ENCODE data around the gene MRPL32. TPM values are rescaled to one million over a fixed set of nuclear protein-coding genes. Genes with fewer than 3 reads are reported as not detected.

Gene MRPL32
- total RNA-seq, 2 donors from 2014 or later = 47.2 to 62.3 TPM

DNA sequence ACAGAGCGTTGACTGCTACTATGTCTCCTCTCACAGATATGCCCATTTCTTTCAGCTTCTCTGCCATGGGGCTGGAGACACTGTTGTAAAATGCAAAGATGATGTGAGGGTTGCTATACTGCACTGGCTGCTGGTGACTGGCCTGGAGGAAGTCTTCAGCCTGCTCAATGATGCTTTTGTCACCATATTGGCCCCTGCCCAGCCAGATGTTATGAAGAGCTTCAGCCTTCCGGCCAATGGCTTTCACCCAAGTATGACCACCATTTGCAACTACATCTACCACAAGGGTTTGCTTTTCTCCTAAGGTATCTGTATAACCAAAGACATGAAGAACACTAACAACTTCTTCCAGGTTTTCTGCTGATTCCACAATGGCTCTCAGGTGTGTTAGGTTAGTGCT, 21.9 kb upstream of the MRPL32 start:
- Histone ChIP-seq H3K36me3 (no peaks in the 10 kb centered on the region), H3K4me3 (no peak overlapping the region), H3K27me3 (no peaks in the 10 kb centered on the region), H3K9me3 (no peaks in the 10 kb centered on the region), H3K9ac (ENCODE audit: low read depth in 2 of 2, low read length in 2 of 2) (no peak overlapping the region), H3K4me1 (peaks cover 4% of the 10 kb centered on the region), H3K27ac (no peak overlapping the region)
- no peak for DNase-seq
- TF ChIP-seq, protein P1, sequence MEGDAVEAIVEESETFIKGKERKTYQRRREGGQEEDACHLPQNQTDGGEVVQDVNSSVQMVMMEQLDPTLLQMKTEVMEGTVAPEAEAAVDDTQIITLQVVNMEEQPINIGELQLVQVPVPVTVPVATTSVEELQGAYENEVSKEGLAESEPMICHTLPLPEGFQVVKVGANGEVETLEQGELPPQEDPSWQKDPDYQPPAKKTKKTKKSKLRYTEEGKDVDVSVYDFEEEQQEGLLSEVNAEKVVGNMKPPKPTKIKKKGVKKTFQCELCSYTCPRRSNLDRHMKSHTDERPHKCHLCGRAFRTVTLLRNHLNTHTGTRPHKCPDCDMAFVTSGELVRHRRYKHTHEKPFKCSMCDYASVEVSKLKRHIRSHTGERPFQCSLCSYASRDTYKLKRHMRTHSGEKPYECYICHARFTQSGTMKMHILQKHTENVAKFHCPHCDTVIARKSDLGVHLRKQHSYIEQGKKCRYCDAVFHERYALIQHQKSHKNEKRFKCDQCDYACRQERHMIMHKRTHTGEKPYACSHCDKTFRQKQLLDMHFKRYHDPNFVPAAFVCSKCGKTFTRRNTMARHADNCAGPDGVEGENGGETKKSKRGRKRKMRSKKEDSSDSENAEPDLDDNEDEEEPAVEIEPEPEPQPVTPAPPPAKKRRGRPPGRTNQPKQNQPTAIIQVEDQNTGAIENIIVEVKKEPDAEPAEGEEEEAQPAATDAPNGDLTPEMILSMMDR (IDR thresholded peaks at IDR 0.05) = no peak
- intact Hi-C loops (cut with DNase I) = no loop called here

DNA sequence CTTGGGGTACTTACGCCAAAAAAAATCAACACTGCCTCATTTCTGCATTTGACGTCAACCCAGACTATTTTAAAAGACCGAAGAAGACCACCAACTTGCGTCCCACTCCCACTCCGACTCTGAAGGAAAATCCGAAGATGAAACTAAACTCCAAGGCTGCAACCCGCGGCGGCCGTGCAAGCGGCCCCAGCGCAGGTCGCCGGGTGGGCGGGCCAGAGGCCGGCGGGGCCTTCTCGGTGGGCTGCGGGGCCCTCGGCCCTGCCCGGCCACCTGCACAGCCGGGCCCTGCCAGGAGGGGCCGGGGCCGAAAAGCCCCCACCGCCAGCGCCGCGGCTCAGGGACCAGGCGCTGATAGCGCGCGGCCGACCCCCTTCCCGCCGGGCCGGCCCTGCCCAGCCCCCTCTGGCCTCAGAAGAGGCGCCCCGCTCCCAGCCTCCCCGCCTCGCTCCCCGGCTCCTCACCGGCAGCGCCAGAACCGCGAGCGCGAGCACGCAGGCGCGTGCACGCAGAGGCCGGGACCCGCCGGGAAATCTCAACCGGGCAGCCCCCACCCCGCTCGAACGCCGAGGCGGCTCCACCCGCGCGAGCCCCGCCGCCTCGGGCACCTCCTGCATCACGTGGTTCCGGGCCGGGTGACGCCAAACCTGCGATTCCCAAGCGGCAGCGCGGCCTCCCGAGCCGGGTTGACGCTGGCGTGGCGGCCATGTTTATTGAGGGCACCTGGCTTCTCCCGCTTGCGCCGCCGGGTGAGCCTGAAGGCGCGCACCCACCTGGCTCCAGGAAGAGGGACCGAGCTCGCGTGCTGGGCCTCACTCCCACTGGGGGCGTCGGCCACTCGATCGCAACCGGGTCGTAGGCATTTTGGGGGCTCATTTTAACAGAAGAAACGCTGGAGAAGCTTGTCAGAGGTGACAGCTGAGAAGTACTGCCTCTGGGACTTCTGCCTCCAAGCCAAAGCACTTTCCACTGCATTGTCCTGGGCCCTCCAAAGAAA, 20.4 kb upstream of the MRPL32 start, which contains the start of gene C7orf25:
Gene C7orf25, minus strand, starts transcription at position 617 of the 994 bp plus-strand sequence. CDS start 1,170 bp downstream, outside the sequence.
- H3K27me3 ChIP-seq = no peaks in the 10 kb centered on the region
- H3K27ac ChIP-seq = peak within 1 kb of the TSS; percentile 63
- intact Hi-C loops (cut with DNase I) = no loop called here
- H3K36me3 ChIP-seq = no peaks in the 10 kb centered on the region
- DNase-seq = peak; percentile 97
- peaks cover 4% of the 10 kb centered on the region for H3K4me1 ChIP-seq
- no peaks in the 10 kb centered on the region for H3K9me3 ChIP-seq
- H3K9ac ChIP-seq (ENCODE audit: low read depth in 2 of 2, low read length in 2 of 2) = peak within 1 kb of the TSS; percentile 81 to 91
- TF ChIP-seq, protein P1 (IDR thresholded peaks at IDR 0.05) = no peak
- peak within 1 kb of the TSS; percentile 71 for H3K4me3 ChIP-seq

DNA sequence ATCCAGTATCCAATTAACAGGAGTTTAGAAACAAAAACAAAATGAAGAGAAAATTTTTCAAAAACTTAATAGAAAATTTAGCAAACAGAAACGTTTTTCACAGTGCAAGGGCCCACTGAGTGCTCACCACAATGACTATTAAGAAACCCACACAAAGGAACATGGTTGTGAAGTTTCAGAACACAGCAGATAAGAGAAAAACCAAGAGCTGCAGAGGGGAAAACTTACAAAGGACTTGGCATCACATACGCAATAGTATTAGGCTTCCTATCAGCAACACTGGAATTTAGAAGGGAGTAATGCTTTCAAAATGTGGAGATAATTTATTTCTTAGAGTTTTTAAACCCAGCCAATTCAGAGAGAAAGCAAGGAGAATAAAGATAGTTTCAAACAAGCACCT, 18.6 kb upstream of the MRPL32 start:
- intact Hi-C loops (cut with DNase I) = no loop called here
- H3K4me1 ChIP-seq = no peaks in the 10 kb centered on the region
- no peaks in the 10 kb centered on the region for H3K27me3 ChIP-seq
- H3K9me3 ChIP-seq = no peaks in the 10 kb centered on the region
- no peak for DNase-seq
- H3K9ac ChIP-seq (ENCODE audit: low read depth in 2 of 2, low read length in 2 of 2) = no peak overlapping the region
- H3K36me3 ChIP-seq = no peaks in the 10 kb centered on the region
- TF ChIP-seq, protein P1 (IDR thresholded peaks at IDR 0.05) = no peak
- H3K27ac ChIP-seq = no peak overlapping the region
- H3K4me3 ChIP-seq = no peak overlapping the region

DNA sequence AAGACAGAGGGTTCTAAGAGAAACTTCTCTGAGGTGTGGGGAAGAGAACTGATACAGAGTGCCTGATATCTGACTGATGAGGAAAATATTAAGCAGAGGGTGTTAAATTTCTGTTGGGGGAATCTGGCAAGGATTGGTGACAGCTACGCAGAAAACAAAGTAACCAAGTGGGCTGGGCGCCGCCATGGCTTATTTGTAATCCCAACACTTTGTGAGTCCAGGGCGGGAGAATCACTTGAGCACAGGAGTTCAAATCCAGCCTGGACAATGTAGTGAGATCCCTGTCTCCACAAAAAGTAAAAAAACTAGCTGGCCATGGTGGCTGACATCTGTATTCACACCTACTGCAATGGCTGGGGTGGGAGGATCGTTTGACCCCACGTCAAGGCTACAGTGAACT, 18.2 kb upstream of the MRPL32 start:
- H3K27ac ChIP-seq = no peak overlapping the region
- no peaks in the 10 kb centered on the region for H3K36me3 ChIP-seq
- TF ChIP-seq, protein P1 (IDR thresholded peaks at IDR 0.05) = no peak
- H3K9ac ChIP-seq (ENCODE audit: low read depth in 2 of 2, low read length in 2 of 2) = no peak overlapping the region
- no peak overlapping the region for H3K4me3 ChIP-seq
- no peak for DNase-seq
- no peaks in the 10 kb centered on the region for H3K9me3 ChIP-seq
- H3K4me1 ChIP-seq = no peaks in the 10 kb centered on the region
- no peaks in the 10 kb centered on the region for H3K27me3 ChIP-seq
- intact Hi-C loops (cut with DNase I) = no loop called here

DNA sequence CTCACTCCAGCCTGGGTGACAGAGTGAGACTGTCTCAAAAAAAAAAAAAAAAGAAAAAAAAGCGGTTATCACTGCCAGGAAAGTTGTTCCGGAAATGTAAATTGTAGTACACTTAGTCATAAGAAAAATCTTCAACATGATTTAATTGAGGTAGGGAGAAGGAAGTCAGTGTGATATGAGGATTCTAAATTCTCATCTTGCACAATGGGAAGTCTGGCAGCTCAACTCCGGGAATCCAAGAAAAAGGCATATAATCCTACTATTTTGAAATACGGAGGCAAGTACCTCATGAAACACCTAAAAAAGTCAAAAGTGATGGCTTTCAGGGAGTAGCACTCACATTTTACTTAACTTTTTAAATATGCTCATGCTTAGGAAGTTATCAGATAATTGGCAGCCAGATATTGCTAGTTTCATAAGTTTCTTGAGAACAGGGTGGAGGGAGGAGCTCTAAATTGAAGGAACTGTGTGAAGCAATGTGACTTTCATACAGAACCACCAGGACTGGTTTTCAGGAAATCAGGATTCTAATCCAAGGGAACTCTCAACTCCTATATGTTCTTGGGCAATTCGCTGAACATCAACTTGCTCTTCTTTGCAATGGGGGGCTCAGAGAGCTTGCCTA, 17.6 kb upstream of the MRPL32 start:
- no peak overlapping the region for H3K9ac ChIP-seq (ENCODE audit: low read depth in 2 of 2, low read length in 2 of 2)
- no peaks in the 10 kb centered on the region for H3K27me3 ChIP-seq
- intact Hi-C loops (cut with DNase I) = no loop called here
- no peak overlapping the region for H3K27ac ChIP-seq
- no peak overlapping the region for H3K4me3 ChIP-seq
- DNase-seq = no peak
- H3K36me3 ChIP-seq = no peaks in the 10 kb centered on the region
- TF ChIP-seq, protein P1 (IDR thresholded peaks at IDR 0.05) = no peak
- no peaks in the 10 kb centered on the region for H3K4me1 ChIP-seq
- H3K9me3 ChIP-seq = no peaks in the 10 kb centered on the region

All from colonic mucosa (tissue), 4 donors.